ENCODE data around the gene MRGPRD. TPM values are rescaled to one million over a fixed set of nuclear protein-coding genes. Genes with fewer than 3 reads are reported as not detected.

Gene MRGPRD
- total RNA-seq, 4 donors from 2014 or later, result not detected

DNA sequence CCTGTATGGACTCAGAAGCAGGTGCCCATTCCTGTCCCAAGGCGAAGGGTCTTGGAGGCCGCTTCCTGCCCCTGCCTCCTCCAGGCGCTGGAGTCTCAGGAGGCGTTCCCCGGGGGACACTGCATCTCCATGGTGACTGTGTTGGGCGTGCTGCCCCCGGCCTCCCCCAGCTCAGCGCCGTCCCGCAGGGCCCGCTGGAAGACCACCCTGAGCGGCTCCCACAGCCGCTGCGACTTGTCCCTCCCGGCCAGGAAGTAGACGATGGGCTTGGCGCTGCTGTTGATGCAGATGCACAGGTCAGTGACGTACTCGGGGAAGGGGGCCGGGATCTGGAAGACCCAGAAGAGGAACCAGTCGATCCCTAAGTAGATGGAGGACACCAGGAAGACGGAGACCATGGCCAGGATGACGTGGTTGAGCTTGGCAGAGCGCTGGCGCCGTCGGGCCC, 24.4 kb upstream of the MRGPRD start:
- H3K36me3 ChIP-seq, result peaks cover 3% of the 10 kb centered on the region
- WGBS, result 89% methylated on average over 21 of the region's 27 CpGs
- DNase-seq (ENCODE audit: low spot score in 2 of 2), result peak in 1 of 2 donors; percentile 69
- H3K9me3 ChIP-seq, result no peaks in the 10 kb centered on the region
- TF ChIP-seq CTCF (IDR thresholded peaks at IDR 0.05) (no peak), EP300 (IDR thresholded peaks at IDR 0.05) (no peak), POLR2AphosphoS5 (IDR thresholded peaks at IDR 0.05) (no peak), POLR2A (IDR thresholded peaks at IDR 0.05) (no peak)
- H3K27me3 ChIP-seq, result no peaks in the 10 kb centered on the region
- H3K4me3 ChIP-seq, result no peak overlapping the region
- H3K27ac ChIP-seq, result no peak overlapping the region
- peaks cover 48% of the 10 kb centered on the region for H3K4me1 ChIP-seq

DNA sequence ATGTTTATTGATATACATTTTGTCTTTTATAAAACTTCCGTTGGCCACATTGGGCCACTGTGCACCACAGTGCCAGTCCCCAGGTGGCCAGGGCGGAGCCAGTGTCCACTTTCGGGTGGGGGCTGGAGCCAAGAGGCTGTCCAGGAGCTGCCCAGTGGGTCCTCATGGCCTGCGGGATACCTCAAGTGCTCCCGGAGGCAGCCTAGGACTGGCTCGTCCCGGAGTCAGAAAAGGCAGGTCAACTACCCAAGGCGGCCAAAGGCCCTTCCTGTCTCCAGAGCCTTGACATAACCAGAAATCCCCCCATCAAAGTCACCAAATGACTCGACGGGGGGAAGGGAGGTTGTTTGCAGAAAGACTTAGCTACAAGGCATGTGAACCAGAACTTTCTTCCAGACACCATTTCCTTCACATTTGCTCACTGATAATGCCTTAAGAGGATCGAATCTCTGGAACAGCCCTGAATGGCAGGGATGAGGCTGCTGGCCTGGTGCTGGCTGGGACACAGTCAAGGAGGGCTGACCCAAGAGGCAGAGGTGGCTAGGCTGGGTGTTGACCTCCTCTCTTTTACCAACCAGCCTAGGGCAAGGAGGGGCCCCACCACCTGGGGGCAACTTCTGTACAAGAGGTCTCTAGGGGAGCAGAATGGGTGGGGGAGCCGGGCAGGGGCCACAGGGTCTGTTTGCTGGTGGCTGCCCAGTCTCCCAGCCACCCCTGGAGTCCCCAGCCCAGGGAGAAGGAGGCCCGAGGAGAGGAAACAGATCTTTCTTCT, 23.8 kb upstream of the MRGPRD start:
- DNase-seq (ENCODE audit: low spot score in 2 of 2), result peak; percentile 56 to 67
- WGBS, result 85% methylated on average over 4 of the region's 13 CpGs
- H3K4me3 ChIP-seq, result no peak overlapping the region
- TF ChIP-seq CTCF (IDR thresholded peaks at IDR 0.05), result no peak
- TF ChIP-seq EP300 (IDR thresholded peaks at IDR 0.05), result no peak
- no peak for TF ChIP-seq POLR2A (IDR thresholded peaks at IDR 0.05)
- no peak for TF ChIP-seq POLR2AphosphoS5 (IDR thresholded peaks at IDR 0.05)
- no peak overlapping the region for H3K27ac ChIP-seq
- no peaks in the 10 kb centered on the region for H3K9me3 ChIP-seq
- peaks cover 48% of the 10 kb centered on the region for H3K4me1 ChIP-seq
- H3K36me3 ChIP-seq, result peaks cover 3% of the 10 kb centered on the region
- H3K27me3 ChIP-seq, result no peaks in the 10 kb centered on the region

DNA sequence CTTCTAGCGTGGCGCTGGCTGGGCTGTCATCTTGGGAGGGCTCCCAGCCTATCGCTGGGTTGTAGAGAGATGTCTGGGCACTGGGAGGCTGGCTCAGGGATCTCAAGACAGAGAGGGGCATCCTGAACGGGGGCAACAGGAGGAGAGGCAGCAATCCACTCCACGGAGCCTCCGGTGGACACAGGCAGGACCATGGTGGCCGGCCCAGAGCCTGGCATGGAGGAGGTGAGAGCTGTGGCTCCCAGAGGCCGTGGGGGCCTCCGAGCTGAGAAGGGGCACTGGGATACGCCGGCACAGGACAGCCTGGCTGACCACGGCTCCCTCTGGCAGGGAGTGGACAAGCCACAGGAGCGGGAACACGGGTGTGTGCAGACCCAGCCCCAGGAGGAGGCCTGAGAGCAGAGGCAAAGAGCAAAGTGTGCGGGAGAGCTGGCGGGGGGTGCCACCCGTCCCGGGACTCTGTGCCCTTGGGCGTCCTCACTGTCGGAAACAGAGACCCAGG, 23.1 kb upstream of the MRGPRD start:
- Histone ChIP-seq H3K27me3 (no peaks in the 10 kb centered on the region), H3K27ac (no peak overlapping the region), H3K4me1 (peaks cover 48% of the 10 kb centered on the region), H3K36me3 (peaks cover 3% of the 10 kb centered on the region), H3K4me3 (no peak overlapping the region), H3K9me3 (no peaks in the 10 kb centered on the region)
- WGBS, result 98% methylated on average over 13 of the region's 20 CpGs
- TF ChIP-seq POLR2AphosphoS5 (IDR thresholded peaks at IDR 0.05) (no peak), CTCF (IDR thresholded peaks at IDR 0.05) (no peak), POLR2A (IDR thresholded peaks at IDR 0.05) (no peak), EP300 (IDR thresholded peaks at IDR 0.05) (no peak)
- DNase-seq (ENCODE audit: low spot score in 2 of 2), result peak; percentile 50 to 77

- H3K36me3 ChIP-seq, result peaks cover 3% of the 10 kb centered on the region
- no peak overlapping the region for H3K4me3 ChIP-seq
- no peak for TF ChIP-seq POLR2AphosphoS5 (IDR thresholded peaks at IDR 0.05)
- no peak for TF ChIP-seq POLR2A (IDR thresholded peaks at IDR 0.05)
- TF ChIP-seq EP300 (IDR thresholded peaks at IDR 0.05), result no peak
- TF ChIP-seq CTCF (IDR thresholded peaks at IDR 0.05), result no peak
- no peaks in the 10 kb centered on the region for H3K27me3 ChIP-seq
- peaks cover 48% of the 10 kb centered on the region for H3K4me1 ChIP-seq
- no peaks in the 10 kb centered on the region for H3K9me3 ChIP-seq
- no peak overlapping the region for H3K27ac ChIP-seq
- DNase-seq (ENCODE audit: low spot score in 2 of 2), result peak in 1 of 2 donors; percentile 59
- WGBS, result 95% methylated on average over 7 of the region's 9 CpGs
These were observed 22.6 kb upstream of the MRGPRD start for GRCh38 chr11:69003301-69003865.

- Histone ChIP-seq H3K9me3 (no peaks in the 10 kb centered on the region), H3K27ac (no peak overlapping the region), H3K4me3 (no peak overlapping the region), H3K27me3 (no peaks in the 10 kb centered on the region), H3K4me1 (peaks cover 44% of the 10 kb centered on the region), H3K36me3 (peaks cover 3% of the 10 kb centered on the region)
- TF ChIP-seq POLR2A (IDR thresholded peaks at IDR 0.05), result no peak
- TF ChIP-seq EP300 (IDR thresholded peaks at IDR 0.05), result no peak
- TF ChIP-seq POLR2AphosphoS5 (IDR thresholded peaks at IDR 0.05), result no peak
- TF ChIP-seq CTCF (IDR thresholded peaks at IDR 0.05), result no peak
- 92% methylated on average over 4 of the region's 13 CpGs for WGBS
- peak; percentile 62 to 77 for DNase-seq (ENCODE audit: low spot score in 2 of 2)
These were observed 21.9 kb upstream of the MRGPRD start for GRCh38 chr11:69002570-69003231.

All from suprapubic skin (tissue), 4 donors.